ENCODE data around the gene UBE2G1.
"Not testable (repeated sequence)": the region's sequence is repeated elsewhere in the genome, so short reads cannot be mapped to it uniquely, and the experiment has no call there.

UBE2G1 gene

GRCh38 chr17:4295686-4296085 lies 70.8 kb downstream of the UBE2G1 start:
- no peak for DNase-seq

GRCh38 chr17:4293572-4293971 lies 72.9 kb downstream of the UBE2G1 start:
- DNase-seq: no peak

- no peak for DNase-seq
Measured at GRCh38 chr17:4287710-4288109, 78.8 kb downstream of the UBE2G1 start.

GRCh38 chr17:4276514-4276913 lies 90.0 kb downstream of the UBE2G1 start:
- DNase-seq: no peak

GRCh38 chr17:4272972-4273368 lies 93.5 kb downstream of the UBE2G1 start:
- no peak for DNase-seq

GRCh38 chr17:4272213-4272971 lies 94.1 kb downstream of the UBE2G1 start:
- no peak for DNase-seq

GRCh38 chr17:4270736-4271135 lies 95.7 kb downstream of the UBE2G1 start:
- DNase-seq: no peak

GRCh38 chr17:4269915-4270314 lies 96.6 kb downstream of the UBE2G1 start:
- no peak for DNase-seq

DNA sequence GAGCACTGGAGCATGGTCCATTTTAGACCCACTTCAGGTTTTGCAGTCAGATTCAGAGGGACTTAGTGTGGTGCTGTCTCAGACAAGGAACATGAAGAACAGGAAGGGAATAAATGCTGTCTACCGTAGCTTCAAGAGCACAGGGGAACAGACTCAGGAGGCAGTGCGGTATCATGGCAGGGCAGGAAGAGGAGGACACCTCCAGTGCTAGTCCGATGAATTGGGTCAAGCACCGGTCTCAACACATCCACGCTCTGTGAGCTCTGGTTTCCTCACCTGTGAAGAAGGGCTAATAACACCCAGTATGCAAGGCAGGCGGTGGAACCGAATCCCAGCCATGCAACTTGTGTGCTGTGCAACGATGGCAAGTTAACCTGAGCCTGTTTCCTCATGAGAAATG lies 99.1 kb downstream of the UBE2G1 start:
- no peak for DNase-seq

DNA sequence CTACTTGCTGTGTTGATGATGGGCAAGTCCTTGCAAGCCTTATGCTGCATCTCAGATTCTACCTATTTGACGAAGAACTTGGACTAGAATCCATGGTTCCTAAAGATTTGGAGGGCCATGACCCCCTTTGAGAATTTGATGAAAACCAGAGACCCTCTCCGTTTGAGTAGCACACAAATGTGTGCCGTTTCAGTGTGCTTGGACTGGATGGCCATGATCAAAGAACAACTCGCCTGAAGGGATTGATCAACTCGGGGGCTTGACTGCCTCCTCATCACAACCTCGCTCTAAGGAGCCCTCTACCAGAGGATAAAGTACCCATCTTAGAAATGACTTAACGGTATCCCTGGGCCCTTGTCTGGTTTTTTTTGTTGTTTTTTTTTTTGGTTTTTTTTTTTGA lies 99.9 kb downstream of the UBE2G1 start:
- DNase-seq: no peak

DNA sequence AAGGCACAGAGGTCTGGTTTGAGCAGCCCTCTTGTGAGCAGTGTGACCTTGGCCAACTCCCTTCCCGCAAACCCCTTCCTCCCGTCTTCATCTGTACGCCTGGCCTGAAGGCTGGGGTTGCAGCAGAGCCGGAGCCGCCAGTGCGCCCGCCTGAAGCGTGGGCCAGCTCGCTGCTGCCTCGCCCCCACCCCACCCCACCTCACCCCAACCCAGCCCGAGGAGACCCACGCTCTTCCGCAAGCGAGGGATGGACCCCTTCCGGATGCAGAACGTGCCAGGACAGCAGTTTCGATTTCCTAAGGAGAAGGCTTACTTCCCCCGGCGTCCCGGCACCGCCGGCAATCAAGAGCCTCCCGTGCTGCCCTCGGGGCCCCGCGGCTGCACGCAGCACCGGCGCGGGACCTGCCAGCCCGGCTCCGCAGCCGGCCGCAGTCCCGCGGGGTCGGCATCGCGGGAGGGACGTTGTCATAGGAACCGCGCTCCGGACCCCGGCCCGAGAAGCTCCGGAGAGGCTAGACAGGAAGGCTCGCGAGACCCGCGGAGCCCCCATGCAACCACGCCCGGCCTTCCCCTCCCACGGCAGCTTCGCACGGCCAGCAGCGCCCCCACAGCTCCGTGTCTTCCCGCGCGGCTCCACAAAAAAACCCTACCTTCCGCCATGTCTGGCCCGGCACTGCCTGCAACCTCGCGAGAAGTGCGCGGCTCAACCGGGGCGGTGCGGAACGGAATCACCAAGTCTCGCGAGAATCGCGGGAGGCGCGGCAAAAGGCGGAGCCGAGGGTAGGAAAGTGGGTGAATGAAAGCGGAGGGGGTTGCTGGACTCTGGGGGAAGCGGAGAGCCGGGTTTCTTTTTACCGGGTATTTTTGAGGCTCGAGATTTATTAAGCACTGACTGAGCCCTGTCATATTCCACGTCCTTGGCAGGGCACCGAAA lies 102.9 kb downstream of the UBE2G1 start, which contains the start of gene ANKFY1:
Gene ANKFY1, minus strand, starts transcription at position 698 of the 934 bp plus-strand sequence. Its CDS starts 38 bp downstream, at position 660.
- DNase-seq: peak; percentile 94

- no peak for DNase-seq
Measured at GRCh38 chr17:4262703-4263102, 103.8 kb downstream of the UBE2G1 start.

- no peak for DNase-seq
Measured at GRCh38 chr17:4261452-4261851, 105.0 kb downstream of the UBE2G1 start.

GRCh38 chr17:4258867-4259266 lies 107.6 kb downstream of the UBE2G1 start:
- no peak for DNase-seq

- no peak for DNase-seq
Measured at GRCh38 chr17:4256952-4257351, 109.5 kb downstream of the UBE2G1 start.

GRCh38 chr17:4255271-4255670 lies 111.2 kb downstream of the UBE2G1 start:
- DNase-seq: not testable (repeated sequence)

DNA sequence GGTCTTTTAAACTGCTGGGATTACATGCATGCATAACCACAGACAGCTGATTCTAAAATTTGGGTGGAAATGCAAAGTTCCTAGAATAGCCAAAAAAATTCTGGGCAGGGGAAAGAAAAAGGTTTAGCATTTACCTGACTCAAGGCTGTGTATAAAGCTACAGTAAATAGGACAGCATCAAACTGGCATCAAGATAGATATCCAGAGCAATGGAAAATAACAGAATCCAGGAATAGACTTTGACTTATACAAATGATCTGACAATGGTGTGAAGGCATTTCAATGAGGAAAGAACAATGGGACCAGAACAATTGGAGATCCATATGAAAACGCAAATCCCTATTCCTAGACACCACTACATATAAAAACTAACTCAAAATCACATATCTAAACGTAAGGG lies 115.6 kb downstream of the UBE2G1 start:
- no peak for DNase-seq

GRCh38 chr17:4249452-4250029 lies 116.9 kb downstream of the UBE2G1 start:
- peak; percentile 42 for DNase-seq

GRCh38 chr17:4248504-4249277 lies 117.8 kb downstream of the UBE2G1 start:
- DNase-seq: no peak

- no peak for DNase-seq
Measured at GRCh38 chr17:4247971-4248388, 118.5 kb downstream of the UBE2G1 start.

GRCh38 chr17:4247361-4247970 lies 119.0 kb downstream of the UBE2G1 start:
- DNase-seq: no peak

DNA sequence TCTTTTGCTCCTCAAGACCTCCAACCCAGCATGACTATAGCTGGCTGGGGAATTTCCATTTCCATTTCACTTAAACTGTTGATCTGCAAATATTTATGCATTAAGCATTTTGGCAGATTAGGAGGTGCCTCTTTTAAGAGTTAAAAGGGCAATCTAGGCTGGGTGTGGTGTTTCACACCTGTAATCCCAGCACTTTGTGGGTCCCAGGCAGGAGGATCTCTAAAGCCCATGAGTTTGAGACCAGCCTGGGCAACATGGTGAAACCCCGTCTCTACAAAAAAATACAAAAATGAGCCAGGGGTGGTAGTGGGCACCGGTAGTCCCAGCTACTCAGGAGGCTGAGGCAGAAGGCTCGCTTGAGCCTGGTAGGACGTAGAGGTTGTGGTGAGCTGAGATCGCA lies 119.8 kb downstream of the UBE2G1 start:
- DNase-seq: no peak
